K562 (cell line): ENCODE data around the gene AGRN. TPM values are rescaled to one million over a fixed set of nuclear protein-coding genes. Genes with fewer than 3 reads are reported as not detected.

Experiments used
- ATAC-seq: fragments of 200-7000 bp; cut with Tn5 transposase; 3 replicates; pipeline ENCODE4 v1.9.1; 2020; ENCODE audit warnings: moderate library complexity
- BruUV-seq: library from RNA; stranded (reverse); fragments of 400-500 nt; replicated peaks from 2 replicates; lab custom pipeline; 2021; lab: Mats Ljungman, UMichigan
- CTCF ChIA-PET: fragments of 300-600 bp; formaldehyde crosslinking; extraction: SDS; loops from one replicate; lab custom pipeline; 2021; ENCODE audit warnings: low intra/inter-chr PET ratio; lab: Yijun Ruan, JAX
- POLR2A ChIA-PET: fragments of 300-600, 350-650 bp; sonication (Branson Sonifier 250); formaldehyde crosslinking; extraction: SDS; loops from one replicate; lab custom pipeline; 2021; ENCODE audit warnings: antibody characterized with exemption, inconsistent platforms; lab: Yijun Ruan, JAX
- DNase-seq, 4 experiments: peaks; one replicate each; pipeline versions ENCODE4 v3.0.0 to v3.0.0-alpha.2; 2011 to 2018; ENCODE audit warnings: low spot score in 3 of 4, mixed read lengths in 3 of 4; ENCODE audit errors: extremely low read depth in 1 of 4
- FAIRE-seq: peaks from 2 replicates; lab custom pipeline; 2011; peaks lifted over from hg19 to GRCh38; lab: Jason Lieb, UNC
- H2AFZ ChIP-seq: 2 replicates; pipeline ENCODE4 v1.6.0; 2011; ENCODE audit warnings: low read depth, low read length, control low read depth, inconsistent platforms
- H3K27ac ChIP-seq: fragments of 200-600 bp; 3 replicates; pipeline ENCODE4 v1.8.0; 2011; ENCODE audit warnings: low read depth, mild to moderate bottlenecking, control low read depth, inconsistent platforms, low read length, moderate library complexity, mixed read lengths; ENCODE audit errors: extremely low read depth
- H3K27me3 ChIP-seq, 2 experiments: fragments of 300-600 bp in 1 of 2; 2 replicates in 1 of 2; 3 replicates in 1 of 2; pipeline versions ENCODE4 v1.6.0 to v1.8.0; 2011; ENCODE audit warnings: inconsistent platforms in 2 of 2, low read length in 2 of 2, mild to moderate bottlenecking in 1 of 2, mixed read lengths in 1 of 2, moderate library complexity in 1 of 2; ENCODE audit not compliant: control insufficient read depth in 2 of 2, insufficient read depth in 2 of 2
- H3K36me3 ChIP-seq: fragments of 300-600 bp; 3 replicates; pipeline ENCODE4 v1.8.0; 2011; ENCODE audit warnings: mild to moderate bottlenecking, low read length, inconsistent platforms; ENCODE audit not compliant: control insufficient read depth, insufficient read depth
- H3K4me1 ChIP-seq, 2 experiments: fragments of 200-600 bp in 1 of 2; replicated peaks in 1 of 2; 2 replicates in 1 of 2; 3 replicates in 1 of 2; pipeline versions ENCODE4 v1.5.1 to v1.8.0; 2011; ENCODE audit warnings: inconsistent platforms in 2 of 2, low read length in 2 of 2, mild to moderate bottlenecking in 1 of 2, mixed read lengths in 1 of 2, moderate library complexity in 1 of 2; ENCODE audit not compliant: control insufficient read depth in 2 of 2, insufficient read depth in 2 of 2
- H3K4me2 ChIP-seq: 2 replicates; pipeline ENCODE4 v1.6.1; 2011; ENCODE audit warnings: low read length, control low read depth, inconsistent platforms, mixed read lengths; ENCODE audit not compliant: insufficient read depth
- H3K4me3 ChIP-seq: fragments of 200-600 bp; sonication (generic), shearing (Covaris generic); 2 replicates; pipeline ENCODE4 v1.5.1; 2016; ENCODE audit warnings: control low read depth, inconsistent platforms
- H3K79me2 ChIP-seq: fragments of 200-600 bp; 3 replicates; pipeline ENCODE4 v1.8.0; 2011; ENCODE audit warnings: low read length, inconsistent platforms; ENCODE audit not compliant: control insufficient read depth, insufficient read depth
- H3K9ac ChIP-seq, 2 experiments: 2 replicates each; pipeline versions ENCODE4 v1.6.0 to v1.6.1; 2011; ENCODE audit warnings: low read depth in 2 of 2, low read length in 2 of 2, control low read depth in 1 of 2, inconsistent platforms in 1 of 2, mild to moderate bottlenecking in 1 of 2, mixed read lengths in 1 of 2; ENCODE audit not compliant: insufficient read depth in 1 of 2
- H3K9me1 ChIP-seq: one replicate; pipeline ENCODE4 v1.6.0; 2011; ENCODE audit warnings: inconsistent platforms, mild to moderate bottlenecking, low read length, moderate library complexity; ENCODE audit not compliant: control insufficient read depth, insufficient read depth
- H3K9me3 ChIP-seq: replicated peaks from 2 replicates; pipeline ENCODE4 v1.5.1; 2011; ENCODE audit warnings: low read depth, low read length, inconsistent platforms; ENCODE audit not compliant: control insufficient read depth, insufficient read depth
- H4K20me1 ChIP-seq: replicated peaks from 2 replicates; pipeline ENCODE4 v1.6.1; 2011; ENCODE audit warnings: low read length, inconsistent platforms, mixed read lengths; ENCODE audit not compliant: control insufficient read depth, insufficient read depth
- ATF1 ChIP-seq, 2 experiments: fragments of 450-650 bp in 1 of 2; IDR thresholded peaks; 2 replicates each; pipeline ENCODE4 v1.6.1; 2016; ENCODE audit warnings: missing compliant biosample characterization in 1 of 2, missing genetic modification characterization in 1 of 2
- EGR1 ChIP-seq: fragments of 450-650 bp; conservative IDR thresholded peaks from 2 replicates; pipeline ENCODE4 v1.6.1; 2017; ENCODE audit warnings: mild to moderate bottlenecking
- HIVEP1 ChIP-seq: fragments of 250-450 bp; sonication (Bioruptor Pico); IDR thresholded peaks from 2 replicates; pipeline ENCODE4 v1.4.0; 2020; ENCODE audit warnings: mild to moderate bottlenecking
- IRF1 ChIP-seq: sonication (generic); formaldehyde crosslinking; IDR thresholded peaks from 2 replicates; pipeline ENCODE4 v1.8.0; 2022; ENCODE audit warnings: missing genetic modification reagents, mild to moderate bottlenecking, borderline replicate concordance
- MEF2D ChIP-seq: conservative IDR thresholded peaks from 2 replicates; pipeline ENCODE4 v1.6.1; 2016; ENCODE audit warnings: low read depth, missing genetic modification characterization, missing compliant biosample characterization
- POLR2G ChIP-seq: fragments of 200-400 bp; formaldehyde crosslinking; IDR thresholded peaks from 2 replicates; pipeline ENCODE4 v1.6.1; 2017; ENCODE audit warnings: low read depth, mild to moderate bottlenecking, antibody characterized with exemption, low read length, moderate library complexity
- PPARD ChIP-seq: fragments of 250-450 bp; sonication (Bioruptor Pico); IDR thresholded peaks from 2 replicates; pipeline ENCODE4 v1.8.0; 2022; ENCODE audit warnings: inconsistent platforms, mild to moderate bottlenecking, moderate library complexity
- ZBTB33 ChIP-seq: sonication (generic); formaldehyde crosslinking; IDR thresholded peaks from 2 replicates; pipeline ENCODE4 v1.8.1; 2023; ENCODE audit warnings: mild to moderate bottlenecking, missing genetic modification reagents
- ZFP30 ChIP-seq: fragments of 250-450 bp; sonication (Bioruptor Pico); IDR thresholded peaks from 2 replicates; pipeline ENCODE4 v1.8.0; 2022; ENCODE audit warnings: moderate library complexity, mild to moderate bottlenecking, inconsistent platforms, borderline replicate concordance
- ZNF121 ChIP-seq: sonication (generic); formaldehyde crosslinking; conservative IDR thresholded peaks from 2 replicates; pipeline ENCODE4 v1.8.0; 2022; ENCODE audit warnings: missing genetic modification reagents
- WGBS: fragments of 100-300 bp; shearing (Covaris generic); methylation state at CpG from one replicate; pipeline ENCODE4 v1.1.6; 2016; ENCODE audit warnings: low coverage, mixed read lengths; ENCODE audit not compliant: insufficient coverage; ENCODE audit errors: missing lambda C conversion rate; 5-methylcytosine and 5-hydroxymethylcytosine counted together
- in situ Hi-C: fragments of 300-500 bp; cut with MboI; formaldehyde crosslinking; loops from 4 replicates; pipeline ENCODE4 v1.15.0; 2018; ENCODE audit warnings: inconsistent platforms, mixed read lengths
- intact Hi-C: fragments of 100-400 bp; cut with micrococcal nuclease; formaldehyde crosslinking; loops from 2 replicates; pipeline ENCODE4 v1.14.2; 2022
- polyA plus RNA-seq, 8 experiments: library from polyadenylated mRNA; depleted of rRNA in 4 of 8; stranded (reverse) in 5 of 8; unstranded in 3 of 8; fragments of >200 nt; fragmentation: Nextera tagmentation in 2 of 8; fragmentation: Illumina TruSeq in 1 of 8; extraction: Ambion mirVana in 2 of 8; extraction: Trizol in 1 of 8; gene quantifications; 2 replicates each; pipeline versions ENCODE4 v1.2.1 to v1.2.3, GENCODE V29; 2011 to 2014; ENCODE audit warnings: inconsistent platforms in 1 of 8, missing spikeins in 1 of 8
- total RNA-seq, 7 experiments: library from RNA; depleted of rRNA in 6 of 7; stranded (reverse); fragments of >200 nt in 6 of 7; fragmentation: Illumina TruSeq in 2 of 7; extraction: Trizol in 2 of 7; gene quantifications; 2 replicates each; pipeline versions ENCODE4 v1.2.1 to v1.2.3, GENCODE V29; 2011 to 2021; ENCODE audit warnings: low replicate concordance in 1 of 7

AGRN gene
- total and polyA plus RNA-seq, 9 of the 15 experiments (the other 6 are each of a cell fraction or from before 2014, with no cell fraction given): 0.04 to 111 (median 18.1) TPM

GRCh38 chr1:1086911-1087341, 67.0 kb downstream of the AGRN start (continued):
- TF ChIP-seq ZFP30 (CRISPR knock-in tag): no peak
- TF ChIP-seq EGR1: no peak
- no peak for TF ChIP-seq HIVEP1 (CRISPR knock-in tag)
- no peak for TF ChIP-seq ATF1 (CRISPR knock-in tag; IDR thresholded peaks at IDR 0.05)
- TF ChIP-seq ATF1 (tag; IDR thresholded peaks at IDR 0.05): no peak
- TF ChIP-seq PPARD (CRISPR knock-in tag): no peak
- TF ChIP-seq MEF2D (tag): no peak
- TF ChIP-seq ZNF121 (CRISPR knock-in tag): no peak
- TF ChIP-seq, all 486 proteins: peak for 0

- H2AFZ ChIP-seq: no peak overlapping the region
- no peaks in the 10 kb centered on the region for H3K27me3 ChIP-seq
- POLR2A ChIA-PET: interaction anchor here (0.6 to 1.1 kb wide), 4 partner anchors 13 to 258 kb away, joined by 3 read pairs; no protein-coding TSS in a partner anchor
- TF ChIP-seq IRF1 (CRISPR knock-in tag) (no peak), POLR2G (peak; percentile 4; the same call in 1 of the 2 replicates), ZBTB33 (CRISPR knock-in tag) (peak; percentile 61; the same call in 1 of the 2 replicates)
- H3K4me1 ChIP-seq: peaks cover 0 to 85% of the 10 kb centered on the region in 2 experiments; a peak in 3 of 5 replicates
- H3K4me3 ChIP-seq: no peak overlapping the region
- DNase-seq: no peak
- no peaks in the 10 kb centered on the region for H4K20me1 ChIP-seq
- WGBS: 91% methylated on average over 36 of the region's 38 CpGs
- no peak for FAIRE-seq
- H3K9me3 ChIP-seq: no peaks in the 10 kb centered on the region; the same call in 1 of the 2 replicates
- peaks cover 20% of the 10 kb centered on the region; the same call in 1 of the 3 replicates for H3K36me3 ChIP-seq
- no TSS peak for BruUV-seq
- no peak overlapping the region for H3K27ac ChIP-seq
- no peak for ATAC-seq
- in situ Hi-C loops: no loop called here
- peaks cover 5% of the 10 kb centered on the region for H3K9me1 ChIP-seq
- H3K9ac ChIP-seq: peak overlapping the region in 1 of 2 experiments; percentile 68; a peak in 1 of 4 replicates
- CTCF ChIA-PET: no interaction called here
- H3K4me2 ChIP-seq: no peak overlapping the region
- no peaks in the 10 kb centered on the region for H3K79me2 ChIP-seq
- intact Hi-C loops: no loop called here
Measured at GRCh38 chr1:1087351-1088028, 67.6 kb downstream of the AGRN start.
